Endothelial cell of umbilical vein (primary cell): ENCODE data around the gene SLC12A7. TPM values are rescaled to one million over a fixed set of nuclear protein-coding genes. Genes with fewer than 3 reads are reported as not detected.

ENCODE experiments used
- BruUV-seq: library from RNA; stranded (reverse); fragments of 400-500 nt; replicated peaks from 2 replicates; lab custom pipeline; 2021; lab: Mats Ljungman, UMichigan
- CTCF ChIA-PET: fragments of 300-600, 350-600 bp; sonication (Branson Sonifier 250); formaldehyde crosslinking; loops from one replicate; lab custom pipeline; 2021; ENCODE audit warnings: antibody characterized with exemption, inconsistent platforms; lab: Charles Lee
- POLR2A ChIA-PET: fragments of 300-600, 350-600 bp; sonication (Branson Sonifier 250); formaldehyde crosslinking; loops from one replicate; lab custom pipeline; 2021; ENCODE audit warnings: antibody characterized with exemption, inconsistent platforms; lab: Charles Lee
- DNase-seq: peaks from one replicate; pipeline ENCODE4 v3.0.0-alpha.2; 2011; ENCODE audit warnings: low read depth, low spot score
- FAIRE-seq: peaks from 2 replicates; lab custom pipeline; 2011; peaks lifted over from hg19 to GRCh38; lab: Jason Lieb, UNC
- H2AFZ ChIP-seq: 2 replicates; pipeline ENCODE4 v1.6.0; 2012; ENCODE audit warnings: low read depth, low read length, control low read depth, inconsistent platforms
- H3K27ac ChIP-seq: 2 replicates; pipeline ENCODE4 v1.5.1; 2011; ENCODE audit warnings: low read depth, mild to moderate bottlenecking, control low read depth, low read length, moderate library complexity; ENCODE audit not compliant: insufficient read depth
- H3K27me3 ChIP-seq, 2 experiments: 2 replicates each; pipeline versions ENCODE4 v1.6.0 to v1.6.1; 2011; ENCODE audit warnings: low read length in 2 of 2, mixed read lengths in 1 of 2; ENCODE audit not compliant: control insufficient read depth in 2 of 2, insufficient read depth in 2 of 2
- H3K36me3 ChIP-seq, 2 experiments: 2 replicates in 1 of 2; 3 replicates in 1 of 2; pipeline ENCODE4 v1.5.1; 2011; ENCODE audit warnings: low read length in 2 of 2, mild to moderate bottlenecking in 1 of 2, moderate library complexity in 1 of 2; ENCODE audit not compliant: control insufficient read depth in 2 of 2, insufficient read depth in 2 of 2; ENCODE audit errors: extremely low read depth in 1 of 2
- H3K4me1 ChIP-seq: 3 replicates; pipeline ENCODE4 v1.5.1; 2011; ENCODE audit warnings: mild to moderate bottlenecking, low read length; ENCODE audit not compliant: control insufficient read depth, insufficient read depth; ENCODE audit errors: extremely low read depth
- H3K4me2 ChIP-seq: 2 replicates; pipeline ENCODE4 v1.6.1; 2011; ENCODE audit warnings: low read length, control low read depth, mixed read lengths; ENCODE audit not compliant: insufficient read depth
- H3K4me3 ChIP-seq, 3 experiments: fragments of 200-600 bp in 1 of 3; sonication (generic), shearing (Covaris generic) in 1 of 3; replicated peaks in 1 of 3; 2 replicates each; pipeline ENCODE4 v1.5.1; 2011 to 2016; ENCODE audit warnings: control low read depth in 3 of 3, low read length in 3 of 3, mild to moderate bottlenecking in 2 of 3, inconsistent platforms in 1 of 3, low read depth in 1 of 3, moderate library complexity in 1 of 3; ENCODE audit not compliant: insufficient read depth in 1 of 3
- H3K79me2 ChIP-seq: 2 replicates; pipeline ENCODE4 v1.6.0; 2012; ENCODE audit warnings: low read length, inconsistent platforms; ENCODE audit not compliant: control insufficient read depth, insufficient read depth
- H3K9ac ChIP-seq: replicated peaks from 2 replicates; pipeline ENCODE3; 2011; ENCODE audit warnings: low read length, control low read depth; ENCODE audit not compliant: insufficient read depth; ENCODE audit errors: extremely low read depth
- H3K9me1 ChIP-seq: replicated peaks from 3 replicates; pipeline ENCODE4 v1.6.0; 2011; ENCODE audit warnings: mild to moderate bottlenecking, low read length; ENCODE audit not compliant: control insufficient read depth, insufficient read depth; ENCODE audit errors: extremely low read depth
- H3K9me3 ChIP-seq: replicated peaks from 2 replicates; pipeline ENCODE4 v1.5.1; 2012; ENCODE audit warnings: low read length, inconsistent platforms; ENCODE audit not compliant: control insufficient read depth, insufficient read depth
- H4K20me1 ChIP-seq: replicated peaks from 2 replicates; pipeline ENCODE3; 2011; ENCODE audit warnings: mild to moderate bottlenecking, low read length; ENCODE audit not compliant: control insufficient read depth, insufficient read depth; ENCODE audit errors: extremely low read depth
- CTCF ChIP-seq, 2 donors: IDR thresholded peaks; 1 replicate in 1 of 2; 2 replicates in 1 of 2; pipeline ENCODE4 v1.5.1; 2011; ENCODE audit warnings: low read length in 2 of 2, mild to moderate bottlenecking in 2 of 2, moderate library complexity in 2 of 2, control low read depth in 1 of 2, inconsistent platforms in 1 of 2, low read depth in 1 of 2; ENCODE audit not compliant: insufficient read depth in 1 of 2; ENCODE audit errors: extremely low read depth in 1 of 2
- EZH2 ChIP-seq: IDR thresholded peaks from 2 replicates; pipeline ENCODE4 v1.6.1; 2012; ENCODE audit warnings: borderline replicate concordance, low read depth, mild to moderate bottlenecking, moderate library complexity, low read length, inconsistent platforms; ENCODE audit not compliant: severe bottlenecking
- FOS ChIP-seq: IDR thresholded peaks from 2 replicates; pipeline ENCODE4 v1.6.1; 2011; ENCODE audit warnings: mild to moderate bottlenecking, low read length, moderate library complexity, borderline replicate concordance; ENCODE audit not compliant: insufficient read depth
- GATA2 ChIP-seq: IDR thresholded peaks from 2 replicates; pipeline ENCODE4 v1.7.0; 2011; ENCODE audit warnings: low read depth, mild to moderate bottlenecking, moderate library complexity, mixed read lengths, low read length; ENCODE audit not compliant: insufficient read length, insufficient read depth
- JUN ChIP-seq: IDR thresholded peaks from 2 replicates; pipeline ENCODE4 v1.6.1; 2011; ENCODE audit warnings: borderline replicate concordance, low read depth; ENCODE audit not compliant: insufficient read length, insufficient read depth
- MYC ChIP-seq: IDR thresholded peaks from one replicate; pipeline ENCODE4 v1.6.1; 2011; ENCODE audit warnings: mild to moderate bottlenecking, low read depth, low read length
- POLR2A ChIP-seq: IDR thresholded peaks from 2 replicates; pipeline ENCODE4 v1.6.1; 2012; ENCODE audit warnings: low read depth, mild to moderate bottlenecking, control low read depth, low read length
- POLR2AphosphoS5 ChIP-seq: IDR thresholded peaks from 2 replicates; pipeline ENCODE4 v1.6.1; 2012; ENCODE audit warnings: low read depth, mild to moderate bottlenecking, control low read depth, low read length, moderate library complexity; ENCODE audit not compliant: insufficient read depth
- dilution Hi-C: fragments of 300-500 bp; cut with MboI; formaldehyde crosslinking; loops from one replicate; pipeline ENCODE4 v1.15.0; 2019; ENCODE audit warnings: low sequenced_read_pairs; ENCODE audit not compliant: extremely low pct_ligation_motif_present
- intact Hi-C: fragments of 100-400 bp; cut with micrococcal nuclease; formaldehyde crosslinking; loops from one replicate; pipeline ENCODE4 v1.10.0; 2022
- polyA plus RNA-seq, 4 experiments: library from polyadenylated mRNA; depleted of rRNA in 3 of 4; stranded (reverse) in 3 of 4; unstranded in 1 of 4; fragments of >200 nt; gene quantifications; 2 replicates each; pipeline versions ENCODE4 v1.2.1 to v1.2.3, GENCODE V29; 2011 to 2012; ENCODE audit warnings: missing spikeins in 1 of 4
- total RNA-seq: library from RNA; stranded (reverse); gene quantifications from 2 replicates; pipeline ENCODE4 v1.2.3, GENCODE V29; 2021
- TF ChIP-seq, protein P1 (sequence below): IDR thresholded peaks from 2 replicates; pipeline ENCODE4 v1.6.1; 2011; ENCODE audit not compliant: insufficient read depth, insufficient read length

The SLC12A7 gene
- total and polyA plus RNA-seq, 2 donors (not counting 3 experiments of a cell fraction or from before 2014, with no cell fraction given): 16.4 to 38.8 TPM

DNA sequence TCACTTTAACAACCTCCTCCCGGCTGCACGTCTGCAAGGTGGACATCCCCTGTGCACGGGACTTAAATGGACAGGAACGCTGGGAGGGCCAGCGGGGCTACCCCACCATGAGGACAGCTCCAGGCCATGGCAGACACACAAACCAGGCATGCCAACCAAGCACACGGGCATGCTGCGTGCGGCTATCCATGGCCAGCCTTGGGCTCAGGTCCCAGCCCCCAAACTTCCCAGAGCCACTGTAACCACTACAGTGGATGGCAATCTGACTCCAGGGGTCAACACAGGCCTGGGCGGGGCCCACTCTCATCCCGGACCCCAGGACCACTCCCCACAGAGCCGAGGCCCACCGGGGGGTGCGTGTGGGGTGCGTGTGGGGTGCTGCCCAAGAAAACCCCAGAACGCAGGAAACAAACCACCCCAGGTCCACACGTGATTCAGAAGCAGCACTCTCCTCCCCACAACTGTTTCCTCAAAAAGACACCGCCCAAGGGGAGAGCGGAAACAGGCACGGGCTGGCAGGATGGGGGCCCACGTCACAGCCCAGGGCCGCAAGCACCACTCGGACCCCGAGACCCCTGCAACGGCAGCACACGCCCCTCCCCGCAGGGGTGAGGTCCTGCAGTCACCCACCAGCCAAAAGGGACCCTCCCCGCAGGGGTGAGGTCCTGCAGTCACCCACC lies 7.4 kb downstream of the SLC12A7 start:
- BruUV-seq: no TSS peak
- TF ChIP-seq GATA2: no peak
- TF ChIP-seq POLR2AphosphoS5: no peak
- no peak for TF ChIP-seq MYC
- TF ChIP-seq CTCF (IDR thresholded peaks at IDR 0.05; ENCODE audit: extremely low read depth in 1 of 2, insufficient read depth in 1 of 2, low read depth in 1 of 2, low read length in 2 of 2): no peak
- TF ChIP-seq EZH2: no peak
- no peak for TF ChIP-seq JUN
- TF ChIP-seq, protein P1, sequence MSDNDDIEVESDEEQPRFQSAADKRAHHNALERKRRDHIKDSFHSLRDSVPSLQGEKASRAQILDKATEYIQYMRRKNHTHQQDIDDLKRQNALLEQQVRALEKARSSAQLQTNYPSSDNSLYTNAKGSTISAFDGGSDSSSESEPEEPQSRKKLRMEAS: no peak
- TF ChIP-seq POLR2A: no peak
- no peak for TF ChIP-seq FOS
- FAIRE-seq (no peak), DNase-seq (no peak)
- no peak overlapping the region for H3K27ac ChIP-seq
- no peaks in the 10 kb centered on the region for H3K27me3 ChIP-seq
- H3K4me1 ChIP-seq: peaks cover 5% of the 10 kb centered on the region
- peaks cover 3% of the 10 kb centered on the region for H3K79me2 ChIP-seq
- intact Hi-C loops (no loop called here), dilution Hi-C loops (no loop called here)
- CTCF ChIA-PET: no interaction called here
- no peaks in the 10 kb centered on the region for H4K20me1 ChIP-seq
- H3K36me3 ChIP-seq: no peaks in the 10 kb centered on the region
- POLR2A ChIA-PET: no interaction called here
- no peaks in the 10 kb centered on the region for H3K9me1 ChIP-seq
- H3K4me3 ChIP-seq: no peak overlapping the region
- no peak overlapping the region for H3K9ac ChIP-seq
- no peak overlapping the region for H3K4me2 ChIP-seq
- no peaks in the 10 kb centered on the region for H3K9me3 ChIP-seq
- no peak overlapping the region for H2AFZ ChIP-seq
